Stimulated activated CD4-positive, alpha-beta T cell treated with anti-CD3 and anti-CD28 coated beads, Interleukin-12 subunit alpha, Interleukin-12 subunit beta, amount 100 ng/mL, for 24 hours (primary cell): ENCODE data around the gene COQ8B.
"Not testable (repeated sequence)": the region's sequence is repeated elsewhere in the genome, so short reads cannot be mapped to it uniquely, and the experiment has no call there.

Experiments used
- DNase-seq, 2 experiments: peaks; one replicate each; pipeline ENCODE4 v3.0.0-alpha.2; 2020; ENCODE audit warnings: low read depth in 2 of 2

The COQ8B gene

DNA sequence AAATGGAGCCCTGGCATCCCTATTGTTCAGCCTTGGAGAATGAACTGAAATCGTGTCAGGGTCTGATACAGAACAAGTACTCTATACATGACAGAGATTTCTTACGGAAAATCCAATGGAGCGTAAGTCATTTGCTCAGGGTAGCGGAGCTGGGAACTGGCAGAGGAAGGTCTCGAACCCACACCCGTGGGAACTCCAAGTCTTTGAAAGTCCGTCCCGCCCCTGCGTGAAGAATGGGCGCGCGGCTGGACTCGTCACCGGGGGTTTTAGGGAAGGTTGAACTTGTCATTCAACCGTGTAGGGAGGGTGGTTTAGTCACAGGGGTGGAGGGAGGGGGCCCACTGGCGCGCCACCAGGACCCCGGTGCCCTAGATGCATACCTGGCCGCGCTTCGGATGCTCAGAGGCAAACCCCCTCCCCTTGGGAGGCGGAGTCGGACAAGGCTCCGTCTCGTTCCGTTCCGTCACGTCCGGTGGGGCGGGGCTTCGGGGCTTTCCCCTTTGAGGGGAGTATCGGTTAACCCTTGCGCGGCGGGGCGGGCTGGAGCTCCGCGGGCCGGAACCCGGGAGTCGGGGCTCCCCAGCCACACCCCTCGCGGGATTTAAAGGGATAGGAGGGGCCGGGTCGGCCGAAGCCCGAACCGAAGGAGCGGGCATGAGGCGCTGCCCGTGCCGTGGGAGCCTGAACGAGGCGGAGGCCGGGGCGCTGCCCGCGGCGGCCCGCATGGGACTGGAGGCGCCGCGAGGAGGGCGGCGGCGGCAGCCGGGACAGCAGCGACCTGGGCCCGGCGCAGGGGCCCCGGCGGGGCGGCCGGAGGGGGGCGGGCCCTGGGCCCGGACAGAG lies at the start of gene COQ8B, which contains the start of gene ITPKC:
Gene COQ8B (minus strand): TSS at position 405 of the 843 bp plus-strand sequence. CDS start 2,254 bp downstream, outside the sequence.
Gene ITPKC (plus strand): TSS at position 631 of the 843 bp plus-strand sequence. CDS start 24 bp downstream, at position 655.
- peak; percentile 99 to 100 for DNase-seq

DNA sequence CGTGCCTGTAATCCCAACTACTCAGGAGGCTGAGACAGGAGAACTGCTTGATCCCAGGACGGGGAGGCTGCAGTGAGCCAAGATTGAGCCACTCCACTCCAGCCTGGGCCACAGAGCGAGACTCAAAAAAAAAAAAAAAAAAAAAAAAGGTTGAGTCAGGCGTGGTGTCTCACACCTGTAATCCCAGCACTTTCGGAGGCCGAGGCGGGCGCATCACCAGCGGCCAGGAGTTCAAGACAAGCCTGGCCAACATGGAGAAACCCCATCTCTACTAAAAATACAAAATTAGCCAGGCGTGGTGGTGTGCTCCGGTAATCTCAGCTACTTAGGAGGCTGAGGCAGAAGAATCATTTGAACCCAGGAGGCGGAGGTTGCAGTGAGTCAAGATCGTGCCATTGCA lies 49.7 kb upstream of the COQ8B start:
- DNase-seq, result not testable (repeated sequence)

DNA sequence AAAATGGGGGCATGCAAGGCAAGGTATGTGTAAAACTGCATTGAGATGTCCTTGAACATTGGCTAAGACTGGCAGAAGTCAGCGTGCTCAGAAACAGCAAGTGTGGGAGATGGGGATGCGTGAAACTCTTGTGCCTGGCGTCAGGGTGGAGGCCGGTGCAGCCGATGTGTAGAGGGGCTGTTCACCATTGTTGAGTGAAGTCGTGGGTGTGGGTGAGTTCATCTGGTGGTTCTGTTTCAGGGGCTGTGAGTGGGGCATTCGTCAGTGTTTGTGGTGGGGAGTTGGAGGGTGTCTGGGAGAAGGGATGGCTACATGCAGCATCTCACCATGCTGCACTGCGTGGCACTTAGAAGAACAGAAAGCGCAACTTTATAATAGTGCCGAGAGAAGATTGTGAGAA lies 47.3 kb upstream of the COQ8B start:
- DNase-seq, result no peak

DNA sequence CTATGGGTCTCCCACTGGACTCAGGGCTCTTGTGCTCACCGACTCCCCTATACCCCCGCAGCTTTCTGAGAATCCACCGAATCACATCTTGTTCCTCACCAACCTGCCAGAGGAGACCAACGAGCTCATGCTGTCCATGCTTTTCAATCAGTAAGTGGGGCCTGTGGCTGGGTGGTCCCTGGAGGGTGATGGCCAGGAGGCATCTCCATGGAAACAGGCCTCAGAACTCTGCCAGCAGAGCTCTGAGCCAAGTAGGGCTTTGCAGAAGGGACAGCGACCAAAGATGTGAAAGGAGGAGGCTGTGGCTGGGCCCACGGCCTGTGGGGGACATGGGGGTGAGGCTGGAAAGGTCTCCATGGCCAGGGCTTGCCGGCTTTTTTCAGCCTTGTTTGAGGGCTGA lies 46.8 kb upstream of the COQ8B start:
- DNase-seq, result no peak

DNA sequence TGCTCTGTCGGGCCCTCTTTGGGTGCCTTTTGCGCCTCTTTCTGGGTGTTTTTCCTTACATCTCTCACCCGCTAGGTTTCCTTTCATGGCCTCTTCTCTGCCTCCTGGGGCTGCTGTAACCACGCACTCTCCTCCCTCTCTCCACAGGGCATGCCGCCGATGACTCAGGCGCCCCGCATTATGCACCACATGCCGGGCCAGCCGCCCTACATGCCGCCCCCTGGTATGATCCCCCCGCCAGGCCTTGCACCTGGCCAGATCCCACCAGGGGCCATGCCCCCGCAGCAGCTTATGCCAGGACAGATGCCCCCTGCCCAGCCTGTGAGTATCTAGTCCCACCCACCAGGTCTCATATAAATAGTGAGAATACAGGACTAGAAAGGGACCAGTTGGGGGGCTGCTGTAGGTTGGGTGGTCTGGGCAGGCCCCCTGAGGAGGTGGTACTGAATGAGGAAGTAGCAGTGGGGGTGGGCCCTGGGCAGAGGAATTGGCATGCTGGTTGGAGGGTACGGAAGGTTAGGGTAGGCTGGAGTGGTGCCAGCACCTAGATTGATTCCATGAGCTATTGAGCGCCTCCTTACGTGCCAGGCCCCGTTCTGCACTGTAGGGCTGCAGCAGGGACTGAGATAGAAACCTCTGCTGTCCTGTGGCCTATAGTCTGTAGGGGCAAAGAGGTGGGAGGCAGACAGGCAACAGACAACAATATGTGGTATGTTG lies 46.2 kb upstream of the COQ8B start:
- DNase-seq, result no peak

DNA sequence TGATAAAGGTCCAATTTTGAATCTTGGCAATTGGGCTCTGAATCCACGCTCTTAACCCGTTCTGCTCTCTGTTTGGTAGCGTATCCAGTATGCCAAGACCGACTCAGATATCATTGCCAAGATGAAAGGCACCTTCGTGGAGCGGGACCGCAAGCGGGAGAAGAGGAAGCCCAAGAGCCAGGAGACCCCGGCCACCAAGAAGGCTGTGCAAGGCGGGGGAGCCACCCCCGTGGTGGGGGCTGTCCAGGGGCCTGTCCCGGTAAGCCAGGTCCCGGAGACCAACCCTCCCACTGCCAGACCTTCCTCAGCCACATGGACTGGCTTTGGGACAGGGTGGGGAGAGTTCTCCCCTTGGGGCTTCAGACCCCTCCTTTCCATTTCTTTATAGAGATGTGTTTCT lies 42.7 kb upstream of the COQ8B start:
- DNase-seq, result no peak

DNA sequence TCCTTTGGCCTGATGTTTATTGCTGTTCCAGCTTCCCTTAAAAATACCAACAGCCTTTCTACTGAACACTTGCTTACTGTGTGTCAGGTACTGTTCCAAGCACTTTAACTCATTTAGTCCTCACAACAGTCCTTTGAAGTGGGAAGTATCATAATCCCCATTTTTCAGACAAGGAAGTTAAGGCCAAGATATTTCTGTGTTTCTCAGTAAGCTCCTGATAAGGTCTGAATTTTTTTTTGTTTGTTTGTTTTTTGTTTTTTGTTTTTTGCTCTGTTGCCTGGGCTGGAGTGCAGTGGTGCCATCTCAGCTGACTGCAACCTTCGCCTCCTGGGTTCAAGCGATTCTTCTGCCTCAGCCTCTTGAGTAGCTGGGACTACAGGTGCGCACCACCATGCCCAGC lies 41.8 kb upstream of the COQ8B start:
- no peak for DNase-seq

DNA sequence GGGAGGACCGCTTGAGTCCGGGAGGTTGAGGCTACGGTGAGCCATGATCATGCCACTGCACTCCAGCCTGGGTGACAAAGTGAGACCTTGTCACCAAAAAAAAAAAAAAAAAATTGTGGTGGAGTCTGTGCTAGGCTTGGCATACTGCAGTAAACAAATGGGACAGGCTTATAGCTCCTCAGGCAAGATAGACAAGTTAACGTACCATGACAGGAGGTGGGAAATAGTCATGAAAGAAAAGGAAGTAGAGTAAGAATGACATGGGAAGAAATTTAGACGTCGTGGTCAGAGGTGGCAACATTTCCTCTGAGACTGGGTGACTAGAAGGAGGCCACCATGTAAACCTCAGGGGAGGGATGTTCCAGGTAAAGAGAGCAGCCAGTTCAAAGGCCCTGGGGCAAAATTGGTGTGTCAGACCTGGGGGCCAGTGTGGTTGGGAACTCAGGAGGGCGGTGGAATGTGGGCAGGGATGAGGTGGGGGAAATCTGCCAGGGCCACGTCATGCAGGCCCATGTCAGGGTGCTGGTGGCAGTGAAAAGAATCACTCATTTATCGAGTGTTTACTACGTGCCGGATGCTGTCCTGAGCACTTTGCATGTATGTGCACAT lies 39.9 kb upstream of the COQ8B start:
- DNase-seq, result no peak

DNA sequence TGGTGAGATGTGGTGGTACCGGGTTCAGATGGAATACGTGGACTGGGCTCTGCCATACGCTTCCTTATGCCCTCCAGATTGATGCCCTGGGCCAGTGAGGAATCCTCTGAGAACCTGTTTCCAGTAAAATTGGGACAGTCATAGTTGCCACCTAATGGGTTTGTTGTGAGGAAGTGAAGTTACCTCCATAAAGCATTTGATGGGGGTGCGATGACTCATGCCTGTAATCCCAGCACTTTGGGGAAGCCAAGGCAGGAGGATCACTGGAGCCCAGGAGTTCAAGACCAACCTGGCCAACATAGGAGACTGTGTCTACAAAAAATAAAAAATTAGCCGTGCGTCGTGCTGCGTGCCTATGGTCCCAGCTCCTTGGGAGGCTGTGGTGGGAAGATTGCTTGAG lies 39.1 kb upstream of the COQ8B start:
- DNase-seq, result no peak

DNA sequence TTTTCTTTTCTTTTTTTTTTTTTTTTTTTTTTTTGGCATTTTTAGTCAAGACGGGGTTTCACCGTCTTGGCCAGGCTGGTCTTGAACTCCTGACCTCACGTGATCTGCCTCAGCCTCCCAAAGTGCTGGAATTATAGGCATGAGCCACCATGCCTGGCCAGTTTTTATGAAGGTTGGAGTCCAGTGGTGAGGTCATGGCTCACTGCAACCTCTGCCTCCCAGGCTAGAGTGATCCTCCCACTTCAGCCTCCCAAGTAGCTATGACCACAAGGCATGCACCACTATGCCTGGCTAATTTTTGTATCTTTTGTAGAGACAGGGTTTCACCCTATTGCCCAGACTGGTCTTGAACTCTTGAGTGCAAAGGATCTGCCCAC lies 38.5 kb upstream of the COQ8B start:
- no peak for DNase-seq

DNA sequence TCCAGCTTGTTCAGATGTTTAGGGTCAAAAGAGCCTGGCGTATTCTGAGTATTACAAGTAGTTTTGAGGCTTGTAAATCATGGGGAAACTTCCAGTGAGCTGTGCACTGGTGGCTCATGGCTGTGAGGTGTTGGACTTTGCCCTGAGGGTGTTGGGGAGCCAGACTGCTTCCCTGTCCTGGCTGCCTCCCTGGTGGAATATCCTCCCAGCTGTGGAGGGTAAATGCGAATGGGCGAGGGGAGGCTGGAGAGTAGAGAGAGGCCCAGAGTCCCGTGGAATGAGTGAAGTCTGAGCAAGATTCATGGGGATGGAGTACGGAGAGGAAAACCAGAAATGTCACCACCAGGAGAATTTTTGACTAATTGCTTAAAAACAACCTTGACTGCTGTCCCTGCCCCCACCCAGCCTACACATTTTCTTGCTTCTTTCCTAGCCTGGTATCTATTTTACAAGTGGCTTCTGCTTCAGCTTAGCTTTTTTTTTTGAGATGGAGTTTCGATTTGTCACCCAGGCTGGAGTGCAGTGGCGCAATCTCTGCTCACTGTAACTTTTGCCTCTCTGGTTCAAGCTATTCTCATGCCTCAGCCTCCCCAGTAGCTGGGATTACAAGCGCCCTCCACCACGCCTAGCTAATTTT lies 38.0 kb upstream of the COQ8B start:
- peak; percentile 44 to 67 for DNase-seq

DNA sequence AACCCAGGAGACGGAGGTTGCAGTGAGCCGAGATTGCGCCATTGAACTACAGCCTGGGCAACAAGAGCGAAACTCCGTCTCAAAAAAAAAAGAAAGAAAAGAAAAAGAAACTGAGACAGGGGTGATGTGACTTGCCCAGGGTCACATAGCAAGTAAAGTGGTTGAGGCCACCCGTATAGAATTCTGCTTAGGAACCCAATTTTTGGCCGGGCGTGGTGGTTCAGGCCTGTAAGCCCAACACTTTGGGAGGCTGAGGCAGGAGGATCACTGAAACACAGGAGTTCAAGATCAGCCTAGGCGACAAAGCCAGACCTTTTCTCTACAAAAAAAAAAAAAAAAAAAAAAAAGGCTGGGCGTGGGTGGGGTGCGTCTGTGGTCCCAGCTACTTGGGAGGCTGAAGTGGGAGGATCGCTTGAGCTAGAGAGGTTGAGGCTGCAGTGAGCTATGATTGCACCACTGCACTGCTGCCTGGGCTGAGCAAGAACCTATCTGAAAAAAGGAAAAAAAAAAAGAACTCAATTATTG lies 35.6 kb upstream of the COQ8B start:
- no peak for DNase-seq

DNA sequence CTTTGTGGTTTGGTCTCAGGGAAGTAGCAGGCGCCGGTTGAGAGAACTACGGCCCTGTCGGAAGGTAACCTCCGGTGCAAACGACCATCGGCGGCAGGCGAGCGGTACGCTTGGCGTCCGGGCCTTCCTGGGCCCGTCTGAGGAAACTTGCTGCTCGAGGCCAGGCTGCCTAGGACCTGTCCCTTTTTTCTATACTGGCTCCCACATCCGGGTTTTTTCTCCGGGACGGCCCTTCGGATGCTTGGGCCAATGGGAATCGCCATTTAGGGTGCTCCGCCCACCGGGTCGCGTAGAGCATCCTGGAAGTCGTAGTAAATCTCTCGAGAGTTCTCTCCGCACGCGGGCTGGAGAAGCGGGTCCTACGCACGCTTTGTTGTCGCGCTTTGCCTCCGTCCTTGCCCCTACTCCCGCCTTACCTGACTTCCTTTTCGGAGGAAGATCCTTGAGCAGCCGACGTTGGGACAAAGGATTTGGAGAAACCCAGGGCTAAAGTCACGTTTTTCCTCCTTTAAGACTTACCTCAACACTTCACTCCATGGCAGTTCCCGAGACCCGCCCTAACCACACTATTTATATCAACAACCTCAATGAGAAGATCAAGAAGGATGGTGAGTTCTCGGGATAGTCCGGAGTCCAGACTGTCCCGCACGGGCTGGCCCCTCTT lies 34.3 kb upstream of the COQ8B start, which contains the start of gene SNRPA:
Gene SNRPA (plus strand): TSS at position 330 of the 664 bp plus-strand sequence. CDS start 206 bp downstream, at position 536.
- peak; percentile 93 to 95 for DNase-seq

DNA sequence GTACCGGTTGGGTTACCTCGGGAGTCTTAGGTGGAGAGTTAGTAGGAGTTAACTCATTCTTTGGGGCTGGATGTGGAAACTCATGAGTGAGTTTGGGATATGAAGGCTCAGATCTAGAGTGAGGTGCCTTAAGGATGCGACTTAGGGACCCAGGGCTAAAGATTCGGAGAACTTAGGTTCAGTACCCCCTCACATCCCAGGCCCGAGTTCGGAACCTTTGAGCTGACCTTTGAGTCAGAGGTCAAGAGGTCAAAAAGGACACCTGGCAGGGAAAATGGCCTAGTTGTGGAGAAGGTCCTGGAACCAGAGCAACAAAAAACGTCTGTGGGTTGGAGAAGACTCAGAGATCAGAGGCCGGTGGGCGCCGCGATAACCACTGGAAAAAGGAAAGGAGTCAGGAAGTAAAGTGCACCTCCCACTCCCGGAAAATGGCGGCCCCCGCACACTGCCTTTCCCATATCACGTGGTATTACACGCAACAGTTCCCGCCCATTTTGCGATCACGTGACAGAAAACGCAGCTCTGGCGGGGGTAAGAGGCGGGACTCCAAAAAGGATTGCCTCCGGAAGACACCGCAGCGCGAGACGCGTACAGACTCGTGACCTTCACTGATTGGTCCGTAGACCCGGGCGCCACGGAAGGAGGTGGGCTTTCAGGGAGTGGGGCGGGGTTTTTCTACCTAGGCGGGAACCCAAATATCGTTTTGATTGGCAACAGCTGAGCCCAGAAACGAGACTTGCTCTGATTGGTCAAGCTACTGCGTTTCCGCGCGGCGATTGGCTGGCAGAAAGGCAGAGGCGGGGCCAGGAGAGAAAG lies 33.6 kb upstream of the COQ8B start, which contains the start of gene ACTMAP:
Gene ACTMAP (minus strand): TSS at position 420 of the 816 bp plus-strand sequence. CDS start 674 bp downstream, outside the sequence.
- peak; percentile 99 to 100 for DNase-seq

DNA sequence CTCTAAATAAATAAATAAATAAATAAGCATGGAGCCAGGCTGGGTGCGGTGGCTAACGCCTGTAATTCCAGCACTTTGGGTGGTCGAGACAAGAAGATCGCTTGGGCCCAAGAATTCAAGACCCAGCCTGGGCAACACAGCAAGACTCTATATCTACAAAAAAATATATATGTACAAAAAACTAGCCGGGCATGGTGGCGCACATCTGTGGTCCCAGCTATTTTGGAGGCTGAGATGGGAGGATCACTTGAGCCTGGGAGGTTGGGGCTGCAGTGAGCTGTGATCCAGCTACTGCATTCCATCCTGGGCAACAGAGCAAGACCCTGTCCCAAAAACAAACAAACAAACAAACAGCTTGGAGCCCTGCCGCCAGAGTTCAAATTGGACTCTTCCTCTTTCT lies 30.9 kb upstream of the COQ8B start:
- no peak for DNase-seq

DNA sequence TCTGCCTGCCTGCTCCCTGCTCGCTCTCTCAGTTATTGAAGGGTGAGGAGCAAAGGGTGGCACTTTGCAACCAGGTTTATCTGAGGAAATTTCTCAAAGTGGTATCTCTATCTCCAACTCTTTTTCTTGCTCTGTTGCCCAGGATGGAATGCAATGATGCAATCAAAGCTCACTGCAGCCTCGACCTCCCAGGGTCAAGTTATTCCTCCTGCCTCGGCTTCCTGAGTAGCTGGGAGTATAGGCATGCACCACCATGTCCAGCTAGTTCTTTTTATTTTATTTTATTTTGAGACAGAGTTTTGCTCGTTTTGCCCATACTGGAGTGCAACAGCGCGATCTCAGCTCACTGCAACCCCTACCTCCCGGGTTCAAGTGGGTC lies 28.7 kb upstream of the COQ8B start:
- no peak for DNase-seq

DNA sequence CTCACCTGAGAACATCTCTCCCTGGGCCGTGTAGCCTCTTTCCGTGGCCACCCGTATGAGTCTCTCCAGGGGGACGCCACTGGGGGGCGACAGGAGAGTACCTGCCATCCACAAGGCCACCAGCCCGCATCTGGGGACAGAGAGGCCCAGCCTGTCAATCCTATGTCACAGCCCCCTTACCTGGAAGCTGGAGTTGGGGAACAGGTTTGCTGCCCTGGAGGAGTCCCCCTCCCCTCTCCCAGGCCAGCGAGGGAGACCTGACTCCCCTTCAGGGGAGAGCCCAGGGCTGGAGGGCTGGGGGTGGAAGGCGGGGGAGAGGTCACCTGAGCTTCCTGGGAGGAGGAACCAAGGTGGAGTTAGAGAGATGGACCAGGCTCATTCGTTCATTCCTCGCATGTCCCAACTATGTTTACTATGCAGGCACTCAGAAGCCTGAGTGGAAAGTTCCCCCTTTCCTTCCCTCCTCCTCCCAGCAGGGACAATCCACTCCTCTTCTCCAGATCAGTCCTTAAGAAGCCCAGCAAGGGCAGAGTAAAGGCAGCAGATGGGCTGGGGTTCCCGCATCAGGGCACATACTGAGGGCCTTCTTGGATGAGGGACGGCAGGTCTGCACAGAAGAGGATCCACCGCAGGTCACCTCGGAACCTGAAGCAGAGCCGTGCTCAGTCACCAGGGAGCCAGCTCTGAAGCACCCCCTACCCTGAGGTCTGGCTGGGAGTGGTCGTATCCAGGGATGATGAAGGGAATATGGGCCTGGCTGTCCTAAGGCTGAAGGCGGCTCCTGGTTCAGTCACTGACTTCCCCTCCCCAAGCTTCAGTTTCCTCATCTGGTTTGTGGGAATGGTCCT lies 28.1 kb upstream of the COQ8B start:
- no peak for DNase-seq

DNA sequence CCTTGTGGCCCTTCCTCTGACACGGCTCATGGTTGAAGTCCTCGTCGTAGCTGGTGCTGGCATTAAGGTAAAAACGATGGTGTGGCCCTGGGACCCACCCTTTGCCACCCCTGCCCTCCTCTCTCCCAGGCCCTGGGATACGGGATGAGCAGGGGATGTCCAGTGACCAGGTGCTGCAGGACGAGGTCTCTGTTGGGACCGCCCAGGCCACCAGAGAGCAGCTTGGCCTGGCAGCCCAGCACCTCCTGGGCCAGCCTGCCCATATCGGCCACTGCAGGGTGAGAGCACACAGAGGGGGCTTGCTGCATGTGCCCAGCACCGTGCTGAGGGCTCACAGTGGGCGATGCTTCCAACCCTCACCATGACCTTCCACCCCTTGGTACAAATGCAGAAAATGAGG lies 27.2 kb upstream of the COQ8B start:
- DNase-seq, result no peak

DNA sequence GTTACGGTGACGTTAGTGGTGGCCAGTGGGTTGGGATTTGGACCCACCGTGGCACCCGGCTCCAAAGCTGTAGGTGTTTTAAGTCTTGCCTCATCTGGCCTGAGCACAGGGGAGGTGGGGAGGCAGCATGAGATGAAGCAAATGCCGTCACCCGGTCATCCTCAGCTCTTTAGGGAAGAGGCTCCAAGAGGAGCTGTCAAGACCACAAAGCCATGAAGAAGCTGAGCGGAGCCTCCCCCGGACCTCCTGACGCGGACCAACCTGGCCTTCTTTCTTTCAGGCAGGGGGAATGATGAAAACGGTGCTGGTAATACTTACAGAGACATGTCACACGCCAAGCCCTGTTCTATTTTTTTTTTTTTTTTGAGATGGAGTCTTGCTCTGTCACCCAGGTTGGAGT lies 26.2 kb upstream of the COQ8B start:
- no peak for DNase-seq
